ENCODE data around the gene CYFIP2. TPM values are rescaled to one million over a fixed set of nuclear protein-coding genes. Genes with fewer than 3 reads are reported as not detected.

Gene CYFIP2
- total and polyA plus RNA-seq, 5 donors from 2014 or later: 332 to 383 (median 357) TPM

DNA sequence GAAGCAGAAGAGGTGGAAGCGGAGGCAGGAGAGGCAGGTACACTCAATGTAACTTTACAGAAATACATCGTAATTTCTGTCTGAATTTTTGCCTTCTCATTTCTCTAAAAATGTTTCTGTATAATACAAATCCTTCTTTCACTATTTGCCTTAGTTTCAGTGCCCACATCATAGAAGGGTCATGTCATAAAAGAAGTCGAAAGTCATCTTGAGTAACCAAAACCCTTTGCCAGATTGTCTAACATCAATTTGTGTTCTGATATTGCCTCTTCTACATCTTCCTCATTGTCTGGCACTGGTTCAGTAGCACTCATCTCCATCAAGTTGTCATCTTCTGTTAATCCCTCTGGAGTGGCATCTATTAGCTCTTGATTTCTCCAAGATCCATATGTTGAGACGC is 6.2 kb upstream of the CYFIP2 start:
- peaks cover 48% of the 10 kb centered on the region for H3K4me1 ChIP-seq (ENCODE audit: control insufficient read depth, insufficient read depth, low read length, poor library complexity, severe bottlenecking)
- H3K27ac ChIP-seq (ENCODE audit: insufficient read depth, low read length, poor library complexity, severe bottlenecking): no peak overlapping the region
- no peaks in the 10 kb centered on the region for H3K27me3 ChIP-seq (ENCODE audit: control insufficient read depth, insufficient read depth, low read length)
- ATAC-seq (ENCODE audit: low read depth in 2 of 2) (no peak), DNase-seq (no peak)
- H3K4me3 ChIP-seq (ENCODE audit: low read depth, low read length): no peak overlapping the region
- no peaks in the 10 kb centered on the region for H3K9me3 ChIP-seq (ENCODE audit: control insufficient read depth in 2 of 2, low read length in 2 of 2)
- H3K27me3 Mint-ChIP-seq: no peaks in the 10 kb centered on the region
- peaks cover 7% of the 10 kb centered on the region for H3K36me3 Mint-ChIP-seq
- H3K4me3 Mint-ChIP-seq: peak overlapping the region in 2 of 4 donors; percentile 7 to 48
- no peaks in the 10 kb centered on the region for H3K9me3 Mint-ChIP-seq
- peak overlapping the region in 2 of 3 donors; percentile 17 to 24 for H3K27ac Mint-ChIP-seq
- peaks cover 48 to 82% (median 55%) of the 10 kb centered on the region in 4 donors for H3K4me1 Mint-ChIP-seq
- H3K36me3 ChIP-seq (ENCODE audit: control insufficient read depth, insufficient read depth, low read length): peaks cover 16% of the 10 kb centered on the region

DNA sequence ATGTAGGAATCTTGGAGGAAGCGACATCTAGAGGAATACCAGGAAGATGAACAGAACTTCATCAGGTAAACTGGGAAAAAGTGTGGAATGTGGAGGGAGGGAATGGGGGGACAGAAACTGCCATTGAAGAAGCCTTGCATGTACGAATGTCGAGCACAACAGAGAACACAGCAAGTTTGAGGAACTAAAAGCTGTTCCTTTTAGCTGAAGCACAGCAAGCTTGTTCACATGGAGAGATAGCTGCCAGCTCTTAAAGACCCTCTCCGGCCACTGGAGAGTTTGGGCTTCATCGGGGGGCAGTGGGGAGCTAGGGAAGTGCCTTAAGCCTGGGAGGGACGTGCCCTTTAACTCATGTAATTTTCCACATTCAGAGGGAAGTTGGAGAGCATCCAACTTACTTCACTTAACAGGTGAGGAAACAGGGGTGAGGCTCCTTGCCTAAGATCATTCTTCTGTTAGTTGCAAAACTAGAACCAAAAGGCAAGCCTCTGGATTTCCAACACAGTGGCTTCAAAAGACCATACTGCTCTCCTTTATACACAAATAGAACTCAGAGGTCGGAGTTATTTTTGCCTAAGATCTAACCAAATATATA is 2.3 kb upstream of the CYFIP2 start:
- H3K27ac ChIP-seq (ENCODE audit: insufficient read depth, low read length, poor library complexity, severe bottlenecking): no peak overlapping the region
- H3K9me3 Mint-ChIP-seq: no peaks in the 10 kb centered on the region
- no peaks in the 10 kb centered on the region for H3K27me3 Mint-ChIP-seq
- no peaks in the 10 kb centered on the region for H3K27me3 ChIP-seq (ENCODE audit: control insufficient read depth, insufficient read depth, low read length)
- no peaks in the 10 kb centered on the region for H3K36me3 ChIP-seq (ENCODE audit: control insufficient read depth, insufficient read depth, low read length)
- no peaks in the 10 kb centered on the region for H3K9me3 ChIP-seq (ENCODE audit: control insufficient read depth in 2 of 2, low read length in 2 of 2)
- DNase-seq: no peak
- peak overlapping the region in 1 of 3 donors; percentile 74 for H3K27ac Mint-ChIP-seq
- H3K4me1 Mint-ChIP-seq: peaks cover 36 to 76% (median 42%) of the 10 kb centered on the region in 4 donors
- no peak for ATAC-seq (ENCODE audit: low read depth in 2 of 2)
- H3K4me3 Mint-ChIP-seq: peak overlapping the region in 3 of 4 donors; percentile 32 to 100 (median 46)
- H3K4me3 ChIP-seq (ENCODE audit: low read depth, low read length): no peak overlapping the region
- H3K4me1 ChIP-seq (ENCODE audit: control insufficient read depth, insufficient read depth, low read length, poor library complexity, severe bottlenecking): peaks cover 48% of the 10 kb centered on the region
- H3K36me3 Mint-ChIP-seq: peaks cover 10% of the 10 kb centered on the region

DNA sequence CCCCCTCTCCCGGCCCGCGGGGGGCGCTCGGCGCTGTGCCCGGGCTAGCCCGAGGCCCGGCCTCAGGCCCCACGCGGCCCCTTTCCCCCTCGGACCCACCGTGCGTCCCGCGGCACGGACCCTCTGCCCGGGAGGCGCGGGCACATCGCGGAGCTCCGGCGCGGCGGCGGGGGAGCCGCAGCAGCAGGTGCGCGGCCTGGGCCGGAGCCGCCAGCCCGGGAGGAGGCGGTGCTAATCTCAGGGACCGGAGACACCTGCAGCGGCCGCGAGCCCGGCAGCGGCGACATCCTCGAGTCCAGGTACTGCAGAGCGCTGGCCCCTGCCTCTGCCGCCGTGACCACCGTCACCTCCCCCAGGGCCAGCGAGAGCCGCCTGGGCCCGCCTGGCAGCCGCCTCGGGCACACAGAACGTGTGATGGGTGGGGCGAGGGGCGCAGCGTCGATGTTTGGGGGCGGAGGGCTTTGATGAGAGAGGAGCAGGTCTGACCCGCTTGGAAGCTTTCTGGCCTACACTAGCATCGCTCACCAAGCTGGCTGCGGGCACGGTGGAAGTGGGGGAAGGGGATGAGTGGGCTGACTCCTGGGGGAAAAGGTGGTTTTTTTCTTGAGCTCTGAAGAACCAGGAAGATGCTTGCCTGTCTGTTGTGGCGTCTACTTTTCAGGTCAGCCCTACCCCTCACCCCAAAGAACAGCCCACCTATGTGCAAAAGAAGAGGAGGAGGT is 524 bp downstream of the CYFIP2 start:
- H3K4me3 ChIP-seq (ENCODE audit: low read depth, low read length): peak overlapping the region; percentile 91
- peak; percentile 24 to 44 for ATAC-seq (ENCODE audit: low read depth in 2 of 2)

DNA sequence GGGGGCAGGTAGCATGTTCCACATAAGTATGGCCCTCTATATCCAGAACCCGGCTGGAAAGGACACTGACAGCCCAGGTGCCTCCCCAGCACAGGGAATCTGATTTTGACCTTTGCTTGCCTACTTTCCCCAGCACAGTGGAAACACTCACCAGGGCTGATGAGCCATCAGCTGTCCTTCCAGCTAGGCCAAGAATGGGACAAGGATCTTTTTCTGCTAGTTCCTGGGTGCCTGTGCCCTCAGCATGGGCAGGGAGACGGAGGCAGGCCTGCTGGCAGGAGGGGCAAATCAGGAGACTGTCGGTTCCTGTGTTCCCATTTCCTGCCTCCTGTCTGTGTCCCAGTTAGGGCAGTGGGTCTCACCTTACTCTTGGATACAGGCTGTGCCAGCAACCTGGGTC is 1.1 kb downstream of the CYFIP2 start:
- no peak for DNase-seq
- Mint-ChIP-seq H3K4me3 (peak overlapping the region; percentile 92 to 97 (median 96)), H3K9me3 (no peaks in the 10 kb centered on the region), H3K4me1 (peaks cover 34 to 84% (median 60%) of the 10 kb centered on the region in 4 donors), H3K27me3 (no peaks in the 10 kb centered on the region), H3K36me3 (peaks cover 25% of the 10 kb centered on the region), H3K27ac (peak overlapping the region; percentile 92 to 100 (median 92))
- Histone ChIP-seq H3K27ac (ENCODE audit: insufficient read depth, low read length, poor library complexity, severe bottlenecking) (peak overlapping the region; percentile 97), H3K4me1 (ENCODE audit: control insufficient read depth, insufficient read depth, low read length, poor library complexity, severe bottlenecking) (peaks cover 78% of the 10 kb centered on the region), H3K36me3 (ENCODE audit: control insufficient read depth, insufficient read depth, low read length) (peaks cover 2% of the 10 kb centered on the region), H3K9me3 (ENCODE audit: control insufficient read depth in 2 of 2, low read length in 2 of 2) (no peaks in the 10 kb centered on the region), H3K27me3 (ENCODE audit: control insufficient read depth, insufficient read depth, low read length) (no peaks in the 10 kb centered on the region), H3K4me3 (ENCODE audit: low read depth, low read length) (peak overlapping the region; percentile 91)
- ATAC-seq (ENCODE audit: low read depth in 2 of 2): no peak

More for the DNA sequence above, 524 bp downstream of the CYFIP2 start:
- no peaks in the 10 kb centered on the region for H3K9me3 Mint-ChIP-seq
- Histone ChIP-seq H3K4me1 (ENCODE audit: control insufficient read depth, insufficient read depth, low read length, poor library complexity, severe bottlenecking) (peaks cover 72% of the 10 kb centered on the region), H3K9me3 (ENCODE audit: control insufficient read depth in 2 of 2, low read length in 2 of 2) (no peaks in the 10 kb centered on the region), H3K27ac (ENCODE audit: insufficient read depth, low read length, poor library complexity, severe bottlenecking) (peak overlapping the region; percentile 97), H3K36me3 (ENCODE audit: control insufficient read depth, insufficient read depth, low read length) (peaks cover 2% of the 10 kb centered on the region), H3K27me3 (ENCODE audit: control insufficient read depth, insufficient read depth, low read length) (no peaks in the 10 kb centered on the region)
- H3K36me3 Mint-ChIP-seq: peaks cover 21% of the 10 kb centered on the region
- peaks cover 28 to 79% (median 54%) of the 10 kb centered on the region in 4 donors for H3K4me1 Mint-ChIP-seq
- peak; percentile 52 to 62 (median 60) for DNase-seq
- H3K4me3 Mint-ChIP-seq: peak overlapping the region; percentile 92 to 97 (median 96)
- H3K27me3 Mint-ChIP-seq: no peaks in the 10 kb centered on the region
- peak overlapping the region; percentile 17 to 100 (median 92) for H3K27ac Mint-ChIP-seq

DNA sequence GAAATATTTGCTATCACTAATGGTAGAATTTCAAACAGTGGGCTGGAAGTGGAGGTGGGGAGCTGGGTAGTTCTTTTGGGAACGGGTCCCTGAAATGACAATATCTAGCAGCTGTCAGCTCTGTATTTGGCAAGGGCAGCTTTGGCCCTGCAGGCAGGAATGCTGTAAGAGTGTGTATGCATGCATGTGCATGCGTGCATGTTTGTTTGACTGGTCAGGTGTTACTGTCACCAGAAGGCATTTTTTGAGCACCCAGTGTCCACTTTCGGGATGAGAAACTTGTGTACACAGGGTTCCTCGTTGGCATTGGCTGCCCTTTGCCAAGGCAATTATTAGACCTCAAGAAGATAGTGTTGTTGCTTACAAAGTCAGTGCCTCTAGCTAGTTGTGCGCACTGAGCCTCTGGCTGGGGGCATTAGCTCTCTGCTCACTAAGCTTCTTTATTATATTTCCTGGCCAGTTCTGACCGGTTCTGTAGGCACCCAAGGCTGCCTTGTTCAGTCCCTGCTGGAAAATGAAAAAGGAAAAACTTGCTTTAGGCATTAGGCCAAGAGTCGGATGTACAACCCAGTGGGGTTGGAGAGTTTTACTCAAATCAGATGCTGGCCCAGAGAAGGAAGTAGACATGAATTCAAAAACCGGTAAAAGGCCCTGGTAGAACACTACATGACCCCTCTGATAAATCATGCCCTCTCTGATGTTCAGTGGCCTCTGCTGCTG is 2.0 kb downstream of the CYFIP2 start:
- H3K9me3 ChIP-seq (ENCODE audit: control insufficient read depth in 2 of 2, low read length in 2 of 2): no peaks in the 10 kb centered on the region
- peaks cover 2% of the 10 kb centered on the region for H3K36me3 ChIP-seq (ENCODE audit: control insufficient read depth, insufficient read depth, low read length)
- Mint-ChIP-seq H3K4me1 (peaks cover 34 to 90% (median 65%) of the 10 kb centered on the region in 4 donors), H3K27ac (peak overlapping the region; percentile 92 to 100 (median 92)), H3K36me3 (peaks cover 25% of the 10 kb centered on the region), H3K27me3 (no peaks in the 10 kb centered on the region), H3K4me3 (peak overlapping the region; percentile 92 to 97 (median 96)), H3K9me3 (no peaks in the 10 kb centered on the region)
- H3K4me1 ChIP-seq (ENCODE audit: control insufficient read depth, insufficient read depth, low read length, poor library complexity, severe bottlenecking): peaks cover 87% of the 10 kb centered on the region
- H3K27me3 ChIP-seq (ENCODE audit: control insufficient read depth, insufficient read depth, low read length): no peaks in the 10 kb centered on the region
- H3K4me3 ChIP-seq (ENCODE audit: low read depth, low read length): peak overlapping the region; percentile 91
- H3K27ac ChIP-seq (ENCODE audit: insufficient read depth, low read length, poor library complexity, severe bottlenecking): peak overlapping the region; percentile 97
- no peak for ATAC-seq (ENCODE audit: low read depth in 2 of 2)
- no peak for DNase-seq

DNA sequence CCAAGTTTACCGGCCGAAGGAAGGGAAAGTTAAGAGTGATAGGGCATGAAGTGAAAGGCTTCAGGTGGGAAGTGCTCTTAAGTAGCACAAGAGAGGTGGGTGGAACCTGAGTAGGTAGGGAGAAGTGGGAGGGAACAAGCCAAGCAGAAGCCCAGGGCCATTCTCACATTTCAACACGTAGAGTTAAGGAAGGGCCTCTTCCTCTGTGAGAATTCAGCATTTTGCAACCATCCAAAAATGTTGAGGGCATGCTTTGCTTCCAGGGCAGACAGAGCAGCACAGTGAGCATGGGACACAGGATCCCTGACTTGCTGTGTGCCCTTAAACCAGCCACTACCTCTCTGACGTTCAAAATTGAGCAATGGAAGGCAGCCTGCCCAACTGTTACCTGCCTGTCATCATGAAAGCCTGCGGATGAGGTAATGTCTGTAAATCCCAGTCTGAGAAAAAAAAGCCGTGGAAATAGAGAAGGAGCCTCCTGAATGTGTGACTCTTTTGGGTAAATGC is 3.3 kb downstream of the CYFIP2 start:
- Mint-ChIP-seq H3K4me3 (peak overlapping the region; percentile 77 to 97 (median 94)), H3K27ac (peak overlapping the region; percentile 87 to 100 (median 92)), H3K4me1 (peaks cover 31 to 90% (median 71%) of the 10 kb centered on the region in 4 donors), H3K36me3 (peaks cover 25% of the 10 kb centered on the region), H3K9me3 (no peaks in the 10 kb centered on the region), H3K27me3 (no peaks in the 10 kb centered on the region)
- ATAC-seq (ENCODE audit: low read depth in 2 of 2) (no peak), DNase-seq (peak in 1 of 3 donors; percentile 65)
- no peaks in the 10 kb centered on the region for H3K27me3 ChIP-seq (ENCODE audit: control insufficient read depth, insufficient read depth, low read length)
- peak overlapping the region; percentile 97 for H3K27ac ChIP-seq (ENCODE audit: insufficient read depth, low read length, poor library complexity, severe bottlenecking)
- H3K4me1 ChIP-seq (ENCODE audit: control insufficient read depth, insufficient read depth, low read length, poor library complexity, severe bottlenecking): peaks cover 94% of the 10 kb centered on the region
- peaks cover 2% of the 10 kb centered on the region for H3K36me3 ChIP-seq (ENCODE audit: control insufficient read depth, insufficient read depth, low read length)
- peak overlapping the region; percentile 91 for H3K4me3 ChIP-seq (ENCODE audit: low read depth, low read length)
- no peaks in the 10 kb centered on the region for H3K9me3 ChIP-seq (ENCODE audit: control insufficient read depth in 2 of 2, low read length in 2 of 2)

DNA sequence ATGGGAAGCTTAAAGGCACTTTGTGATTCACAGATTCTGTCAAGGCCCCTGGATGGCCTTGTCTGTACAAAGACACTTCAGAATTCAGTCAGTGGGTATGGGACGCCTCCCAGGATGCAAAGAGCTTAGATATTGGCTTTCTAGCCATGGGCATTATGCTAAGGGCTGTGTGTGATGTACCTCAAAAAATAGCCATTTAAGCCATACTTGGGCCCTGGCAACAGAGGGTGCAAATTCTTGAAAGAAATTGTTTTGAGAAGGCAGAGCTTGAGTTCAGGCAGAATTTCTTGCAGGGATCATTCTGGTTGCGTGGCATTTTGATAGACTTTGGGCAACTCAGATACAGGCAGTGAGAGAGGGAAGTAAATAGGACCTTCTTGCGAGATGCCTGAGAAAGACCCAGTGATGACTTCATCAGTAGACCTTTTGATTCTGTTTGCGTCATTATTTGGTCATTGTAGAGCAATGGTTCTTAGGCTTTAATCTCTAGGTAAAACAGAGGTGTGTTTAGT is 3.9 kb downstream of the CYFIP2 start:
- ATAC-seq (ENCODE audit: low read depth in 2 of 2): no peak
- Histone ChIP-seq H3K9me3 (ENCODE audit: control insufficient read depth in 2 of 2, low read length in 2 of 2) (no peaks in the 10 kb centered on the region), H3K36me3 (ENCODE audit: control insufficient read depth, insufficient read depth, low read length) (peaks cover 2% of the 10 kb centered on the region), H3K4me1 (ENCODE audit: control insufficient read depth, insufficient read depth, low read length, poor library complexity, severe bottlenecking) (peaks cover 94% of the 10 kb centered on the region), H3K4me3 (ENCODE audit: low read depth, low read length) (peak overlapping the region; percentile 91), H3K27me3 (ENCODE audit: control insufficient read depth, insufficient read depth, low read length) (no peaks in the 10 kb centered on the region), H3K27ac (ENCODE audit: insufficient read depth, low read length, poor library complexity, severe bottlenecking) (peak overlapping the region; percentile 97)
- DNase-seq: no peak
- H3K36me3 Mint-ChIP-seq: peaks cover 25% of the 10 kb centered on the region
- H3K4me1 Mint-ChIP-seq: peaks cover 29 to 88% (median 72%) of the 10 kb centered on the region in 4 donors
- peak overlapping the region; percentile 92 to 100 (median 96) for H3K27ac Mint-ChIP-seq
- H3K4me3 Mint-ChIP-seq: peak overlapping the region; percentile 77 to 97 (median 94)
- H3K27me3 Mint-ChIP-seq: no peaks in the 10 kb centered on the region
- H3K9me3 Mint-ChIP-seq: no peaks in the 10 kb centered on the region
